ENCODE measurements around the gene C1orf174. TPM values are rescaled to one million over a fixed set of nuclear protein-coding genes. Genes with fewer than 3 reads are reported as not detected.

Gene C1orf174
- total RNA-seq, 1 donor from 2014 or later, result 19.9 TPM

DNA sequence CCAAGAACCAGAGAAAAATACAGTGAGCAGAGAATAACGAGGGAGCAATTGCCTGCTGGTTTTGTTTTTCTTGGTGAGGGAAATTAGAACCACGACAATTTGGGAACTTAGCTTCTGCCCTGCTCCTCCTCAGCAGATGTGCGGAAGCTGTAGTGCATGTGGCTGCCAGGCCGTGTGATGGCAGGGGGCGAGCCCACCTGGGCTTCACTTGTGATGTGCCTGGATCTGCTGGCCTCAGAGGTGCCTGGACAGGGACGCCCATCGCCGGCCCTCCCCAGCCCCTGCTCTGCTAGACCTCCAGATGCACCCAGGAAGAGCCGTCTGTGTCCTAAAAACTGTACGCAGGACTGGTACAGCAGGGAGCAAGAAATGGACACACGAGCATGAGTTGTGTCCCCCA, 28.5 kb upstream of the C1orf174 start:
- intact Hi-C loops (cut with DNase I), result no loop called here
- TF ChIP-seq CTCF (IDR thresholded peaks at IDR 0.05), result no peak
- Histone ChIP-seq H3K27ac (no peak overlapping the region), H3K36me3 (no peaks in the 10 kb centered on the region), H3K4me3 (no peak overlapping the region), H3K27me3 (no peaks in the 10 kb centered on the region), H3K4me1 (no peaks in the 10 kb centered on the region), H3K9me3 (no peaks in the 10 kb centered on the region)
- no peak for DNase-seq
- ATAC-seq, result no peak

DNA sequence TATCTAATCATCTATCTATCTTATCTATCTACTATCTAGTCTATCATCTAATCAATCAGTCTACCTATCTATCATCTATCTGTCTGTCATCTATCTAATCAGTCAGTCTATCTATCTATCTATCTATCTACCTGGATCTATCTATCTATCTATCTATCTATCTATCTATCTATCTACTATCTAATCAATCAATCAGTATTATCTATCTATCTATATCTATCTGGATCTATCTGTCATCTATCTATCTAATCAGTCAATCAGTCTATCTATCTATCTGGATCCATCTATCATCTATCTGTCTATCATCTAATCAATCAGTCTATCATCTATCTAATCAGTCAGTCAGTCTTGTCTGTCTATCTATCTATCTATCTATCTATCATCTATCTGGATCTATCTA, 26.9 kb upstream of the C1orf174 start:
- Histone ChIP-seq H3K27me3 (no peaks in the 10 kb centered on the region), H3K9me3 (no peaks in the 10 kb centered on the region), H3K4me3 (no peak overlapping the region), H3K4me1 (no peaks in the 10 kb centered on the region), H3K36me3 (no peaks in the 10 kb centered on the region), H3K27ac (no peak overlapping the region)
- TF ChIP-seq CTCF (IDR thresholded peaks at IDR 0.05), result no peak
- intact Hi-C loops (cut with DNase I), result no loop called here
- DNase-seq, result no peak
- ATAC-seq, result no peak

GRCh38 chr1:3925762-3926161, 25.7 kb upstream of the C1orf174 start:
- H3K4me3 ChIP-seq, result no peak overlapping the region
- H3K27me3 ChIP-seq, result no peaks in the 10 kb centered on the region
- H3K36me3 ChIP-seq, result no peaks in the 10 kb centered on the region
- TF ChIP-seq CTCF (IDR thresholded peaks at IDR 0.05), result no peak
- H3K4me1 ChIP-seq, result no peaks in the 10 kb centered on the region
- ATAC-seq (no peak), DNase-seq (peak; percentile 36)
- no peak overlapping the region for H3K27ac ChIP-seq
- no peaks in the 10 kb centered on the region for H3K9me3 ChIP-seq
- intact Hi-C loops (cut with DNase I), result no loop called here

DNA sequence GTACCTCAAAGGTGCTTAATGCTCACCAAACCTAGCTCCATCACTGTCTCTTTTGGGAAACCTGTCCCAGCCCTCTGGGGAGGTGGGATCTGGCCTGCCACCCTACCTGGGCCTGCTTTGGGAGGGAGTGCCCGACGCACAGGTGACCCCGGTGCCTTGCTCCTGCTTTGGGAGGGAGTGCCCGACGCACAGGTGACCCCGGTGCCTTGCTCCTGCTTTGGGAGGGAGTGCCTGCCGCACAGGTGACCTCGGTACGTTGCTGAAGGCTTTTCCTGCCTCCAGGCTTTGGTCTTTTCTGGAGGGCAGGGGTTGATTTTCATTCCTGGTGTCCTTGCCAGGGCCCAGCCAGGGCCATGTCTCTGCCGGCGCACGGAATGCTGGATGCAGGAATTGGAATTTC, 25.2 kb upstream of the C1orf174 start:
- Histone ChIP-seq H3K36me3 (no peaks in the 10 kb centered on the region), H3K4me3 (no peak overlapping the region), H3K27me3 (no peaks in the 10 kb centered on the region), H3K4me1 (no peaks in the 10 kb centered on the region), H3K9me3 (no peaks in the 10 kb centered on the region), H3K27ac (no peak overlapping the region)
- intact Hi-C loops (cut with DNase I), result no loop called here
- TF ChIP-seq CTCF (IDR thresholded peaks at IDR 0.05), result no peak
- no peak for ATAC-seq
- DNase-seq, result no peak

GRCh38 chr1:3924825-3925220, 24.8 kb upstream of the C1orf174 start:
- no peak for DNase-seq
- intact Hi-C loops (cut with DNase I), result no loop called here
- no peak for TF ChIP-seq CTCF (IDR thresholded peaks at IDR 0.05)
- no peaks in the 10 kb centered on the region for H3K4me1 ChIP-seq
- H3K4me3 ChIP-seq, result no peak overlapping the region
- no peaks in the 10 kb centered on the region for H3K36me3 ChIP-seq
- no peak overlapping the region for H3K27ac ChIP-seq
- no peaks in the 10 kb centered on the region for H3K9me3 ChIP-seq
- no peak for ATAC-seq
- no peaks in the 10 kb centered on the region for H3K27me3 ChIP-seq

DNA sequence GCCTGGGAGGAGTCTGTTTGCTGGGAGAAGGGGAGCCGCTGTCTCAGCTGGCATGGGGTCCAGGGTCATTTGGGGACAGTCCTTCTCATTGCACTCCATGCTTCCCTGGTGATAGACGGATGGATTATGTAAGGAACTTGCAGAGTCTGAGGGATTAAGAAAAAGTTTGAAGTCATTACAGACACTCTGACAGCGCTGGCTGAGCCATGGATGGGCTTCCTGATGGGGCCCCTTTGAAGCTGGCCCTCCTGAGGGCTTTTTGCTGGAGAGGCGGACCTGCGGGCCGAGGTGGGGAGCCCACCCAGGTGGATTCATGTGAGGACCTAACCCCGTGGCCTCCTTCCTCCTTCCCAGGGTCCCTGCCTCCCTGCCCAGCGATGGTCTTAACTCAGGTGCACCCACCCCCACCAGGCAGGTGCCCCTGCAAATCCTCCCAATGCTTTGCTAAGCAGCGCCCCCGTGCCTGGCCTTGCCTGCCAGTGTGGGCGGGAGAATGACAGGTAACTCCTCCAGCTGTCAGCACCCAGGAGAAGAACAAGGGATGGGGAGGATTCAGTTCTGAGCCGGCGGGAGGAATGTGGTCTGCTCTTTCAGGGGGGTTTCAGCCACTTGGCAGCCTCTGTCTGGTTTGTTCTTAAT, 24.2 kb upstream of the C1orf174 start:
- Histone ChIP-seq H3K36me3 (no peaks in the 10 kb centered on the region), H3K27me3 (no peaks in the 10 kb centered on the region), H3K4me3 (no peak overlapping the region), H3K9me3 (no peaks in the 10 kb centered on the region), H3K4me1 (no peaks in the 10 kb centered on the region), H3K27ac (no peak overlapping the region)
- no peak for TF ChIP-seq CTCF (IDR thresholded peaks at IDR 0.05)
- no peak for DNase-seq
- intact Hi-C loops (cut with DNase I), result no loop called here
- ATAC-seq, result no peak

Data from upper lobe of right lung (tissue), 1 donor.